SK-N-SH (cell line): ENCODE data around the gene GATAD2A. TPM values are rescaled to one million over a fixed set of nuclear protein-coding genes. Genes with fewer than 3 reads are reported as not detected.

Experiments
- CTCF ChIA-PET: fragments of 300-600, 350-600 bp; formaldehyde crosslinking; extraction: SDS; loops from one replicate; lab custom pipeline; 2021; lab: Yijun Ruan, JAX
- POLR2A ChIA-PET: fragments of 350-600 bp; sonication (Branson Sonifier 250); formaldehyde crosslinking; extraction: SDS; loops from one replicate; lab custom pipeline; 2020; ENCODE audit warnings: antibody characterized with exemption, inconsistent platforms; lab: Yijun Ruan, JAX
- DNase-seq: peaks from one replicate; pipeline ENCODE4 v3.0.0; 2012
- H2AFZ ChIP-seq: fragments of 200-600 bp; sonication (generic); 2 replicates; pipeline ENCODE4 v1.8.1; 2016; ENCODE audit warnings: antibody characterized with exemption, mild to moderate bottlenecking, low read depth
- H3F3A ChIP-seq: fragments of 200-600 bp; sonication (generic); replicated peaks from 2 replicates; pipeline ENCODE3; 2016; ENCODE audit warnings: antibody characterized with exemption, mild to moderate bottlenecking; ENCODE audit not compliant: insufficient read depth
- H3K27ac ChIP-seq, 2 experiments: fragments of 200-500 bp in 1 of 2; fragments of 200-600 bp in 1 of 2; sonication (Bioruptor generic) in 1 of 2; sonication (generic), shearing (Covaris generic) in 1 of 2; 2 replicates each; pipeline versions ENCODE4 v1.5.1 to v1.6.1; 2014 to 2016; ENCODE audit warnings: low read depth in 2 of 2, inconsistent platforms in 1 of 2, low read length in 1 of 2, mild to moderate bottlenecking in 1 of 2, mixed read lengths in 1 of 2
- H3K27me3 ChIP-seq: fragments of 200-600 bp; sonication (generic), shearing (Covaris generic); 2 replicates; pipeline ENCODE4 v1.6.1; 2016; ENCODE audit warnings: mixed run types; ENCODE audit not compliant: insufficient read depth
- H3K36me3 ChIP-seq, 2 experiments: fragments of 200-500 bp in 1 of 2; fragments of 200-600 bp in 1 of 2; sonication (Bioruptor generic) in 1 of 2; sonication (generic) in 1 of 2; replicated peaks in 1 of 2; 2 replicates each; pipeline versions ENCODE3 to v1.5.1; 2014 to 2016; ENCODE audit warnings: low read length in 1 of 2, mild to moderate bottlenecking in 1 of 2; ENCODE audit not compliant: insufficient read depth in 2 of 2, control insufficient read depth in 1 of 2
- H3K4me1 ChIP-seq, 2 experiments: fragments of 200-500 bp in 1 of 2; fragments of 200-600 bp in 1 of 2; sonication (Bioruptor generic) in 1 of 2; sonication (generic), shearing (Covaris generic) in 1 of 2; 2 replicates each; pipeline versions ENCODE4 v1.5.1 to v1.6.1; 2014 to 2016; ENCODE audit warnings: low read depth in 1 of 2, low read length in 1 of 2, mixed run types in 1 of 2; ENCODE audit not compliant: insufficient read depth in 2 of 2, control insufficient read depth in 1 of 2
- H3K4me2 ChIP-seq: fragments of 200-600 bp; sonication (generic), shearing (Covaris generic); 2 replicates; pipeline ENCODE4 v1.6.1; 2017; ENCODE audit warnings: mixed run types
- H3K4me3 ChIP-seq, 2 experiments: fragments of 200-500 bp in 1 of 2; fragments of 200-600 bp in 1 of 2; sonication (Bioruptor generic) in 1 of 2; sonication (generic), shearing (Covaris generic) in 1 of 2; 2 replicates each; pipeline versions ENCODE4 v1.5.1 to v1.8.1; 2014 to 2016; ENCODE audit warnings: low read depth in 2 of 2, inconsistent platforms in 1 of 2, low read length in 1 of 2, mild to moderate bottlenecking in 1 of 2, mixed read lengths in 1 of 2, moderate library complexity in 1 of 2
- H3K79me2 ChIP-seq: fragments of 200-600 bp; sonication (generic); 2 replicates; pipeline ENCODE4 v1.8.1; 2017; ENCODE audit warnings: mild to moderate bottlenecking; ENCODE audit not compliant: insufficient read depth
- H3K9ac ChIP-seq: fragments of 200-600 bp; sonication (generic); 2 replicates; pipeline ENCODE4 v1.6.1; 2017; ENCODE audit warnings: mixed run types
- H3K9me2 ChIP-seq: fragments of 200-600 bp; sonication (generic); 2 replicates; pipeline ENCODE4 v1.6.1; 2017; ENCODE audit warnings: mixed run types
- H3K9me3 ChIP-seq: fragments of 200-600 bp; sonication (generic); 2 replicates; pipeline ENCODE4 v1.6.1; 2017; ENCODE audit warnings: mixed run types, mild to moderate bottlenecking, moderate library complexity
- H4K20me1 ChIP-seq: fragments of 200-600 bp; sonication (generic); 2 replicates; pipeline ENCODE4 v1.6.1; 2017; ENCODE audit warnings: mild to moderate bottlenecking, mixed run types; ENCODE audit not compliant: insufficient read depth
- CHD2 ChIP-seq: fragments of 150-350 bp; IDR thresholded peaks from 2 replicates; pipeline ENCODE4 v1.6.1; 2018; ENCODE audit warnings: low read length; ENCODE audit not compliant: partially characterized antibody
- ELF1 ChIP-seq: IDR thresholded peaks from 2 replicates; pipeline ENCODE4 v1.4.0; 2012
- EP300 ChIP-seq, 2 experiments: IDR thresholded peaks; 2 replicates each; pipeline versions ENCODE4 v1.4.0 to v1.6.1; 2012; ENCODE audit warnings: borderline replicate concordance in 1 of 2, low read depth in 1 of 2, low read length in 1 of 2
- EZH2phosphoT487 ChIP-seq: fragments of 200-600 bp; sonication (generic); IDR thresholded peaks from 2 replicates; pipeline ENCODE4 v1.6.1; 2017; ENCODE audit warnings: low read depth, mixed run types, mild to moderate bottlenecking, antibody characterized with exemption, moderate library complexity, borderline replicate concordance
- FOSL2 ChIP-seq: IDR thresholded peaks from 2 replicates; pipeline ENCODE4 v1.4.0; 2012; ENCODE audit warnings: low read depth, mild to moderate bottlenecking, moderate library complexity, borderline replicate concordance
- IRF3 ChIP-seq: fragments of 150-350 bp; IDR thresholded peaks from 2 replicates; pipeline ENCODE4 v1.6.1; 2016; ENCODE audit warnings: mild to moderate bottlenecking, low read depth, low read length
- MAX ChIP-seq: IDR thresholded peaks from 2 replicates; pipeline ENCODE4 v1.4.0; 2012; ENCODE audit warnings: low read depth
- MXI1 ChIP-seq: IDR thresholded peaks from 2 replicates; pipeline ENCODE4 v1.6.1; 2012; ENCODE audit warnings: mild to moderate bottlenecking, low read depth, low read length, improper control_type of control experiment
- NFIC ChIP-seq: IDR thresholded peaks from 2 replicates; pipeline ENCODE4 v1.4.0; 2012; ENCODE audit warnings: borderline replicate concordance
- POLR2AphosphoS5 ChIP-seq: IDR thresholded peaks from 2 replicates; pipeline ENCODE4 v1.6.1; 2012; ENCODE audit warnings: low read depth, low read length
- RAD21 ChIP-seq: IDR thresholded peaks from 2 replicates; pipeline ENCODE4 v1.6.1; 2012; ENCODE audit warnings: mild to moderate bottlenecking, low read length
- RCOR1 ChIP-seq: fragments of 150-350 bp; IDR thresholded peaks from 2 replicates; pipeline ENCODE4 v1.6.1; 2017; ENCODE audit warnings: antibody characterized with exemption, low read length
- REST ChIP-seq: IDR thresholded peaks from 2 replicates; pipeline ENCODE4 v1.6.1; 2012; ENCODE audit warnings: mild to moderate bottlenecking, low read depth, low read length, moderate library complexity
- RXRA ChIP-seq: IDR thresholded peaks from 2 replicates; pipeline ENCODE4 v1.4.0; 2012; ENCODE audit warnings: low read depth, mild to moderate bottlenecking, borderline replicate concordance
- SMC3 ChIP-seq: IDR thresholded peaks from 2 replicates; pipeline ENCODE4 v1.6.1; 2012; ENCODE audit warnings: low read depth, low read length, improper control_type of control experiment
- TAF1 ChIP-seq: IDR thresholded peaks from 2 replicates; pipeline ENCODE4 v1.6.1; 2012; ENCODE audit warnings: low read depth, mild to moderate bottlenecking, low read length, moderate library complexity, borderline replicate concordance
- TEAD4 ChIP-seq: IDR thresholded peaks from 2 replicates; pipeline ENCODE4 v1.4.0; 2012; ENCODE audit warnings: mild to moderate bottlenecking, borderline replicate concordance; ENCODE audit not compliant: insufficient read depth
- USF1 ChIP-seq: IDR thresholded peaks from 2 replicates; pipeline ENCODE4 v1.4.0; 2012; ENCODE audit warnings: low read depth, borderline replicate concordance
- WGBS: methylation state at CpG from one replicate; pipeline ENCODE4 v1.1.6; 2017; ENCODE audit warnings: low lambda C conversion rate; 5-methylcytosine and 5-hydroxymethylcytosine counted together
- polyA plus RNA-seq, 3 experiments: library from polyadenylated mRNA; depleted of rRNA; stranded (reverse); fragments of >200 nt; gene quantifications; 2 replicates each; pipeline ENCODE4 v1.2.3, GENCODE V29; 2012
- TF ChIP-seq, protein P1 (sequence below): IDR thresholded peaks from 2 replicates; pipeline ENCODE4; 2012
- TF ChIP-seq, protein P2 (sequence below): fragments of 150-350 bp; IDR thresholded peaks from 2 replicates; pipeline ENCODE4 v1.6.1; 2017; ENCODE audit warnings: antibody characterized with exemption, low read length, low read depth, borderline replicate concordance

The GATAD2A gene
- polyA plus RNA-seq, 1 of the 3 experiments (the other 2 are of a cell fraction): 36.6 TPM

DNA sequence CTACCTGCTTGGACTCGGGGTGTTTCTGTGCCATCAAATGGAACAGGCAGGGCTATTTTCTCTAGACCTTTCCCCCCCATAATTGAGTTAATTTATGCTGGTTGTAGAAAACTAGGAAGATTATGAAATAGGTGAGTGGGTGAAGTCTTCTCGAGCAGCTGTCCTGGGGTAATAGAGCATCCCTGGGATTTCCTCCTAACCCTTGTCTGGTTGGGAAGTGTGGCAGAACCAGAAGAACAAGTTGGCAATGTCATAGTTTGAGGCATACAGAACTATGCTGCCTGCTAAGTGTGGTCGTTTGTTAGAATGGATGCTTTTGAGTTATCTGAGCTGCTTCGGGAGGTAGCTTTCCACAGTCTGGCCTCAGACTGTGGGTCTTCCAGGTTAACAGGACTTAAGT is 3.7 kb downstream of the GATAD2A start:
- Histone ChIP-seq H3F3A (peaks cover 9% of the 10 kb centered on the region), H3K9me2 (no peaks in the 10 kb centered on the region), H3K36me3 (no peaks in the 10 kb centered on the region), H3K4me3 (no peak overlapping the region), H3K4me2 (no peak overlapping the region), H3K9ac (no peak overlapping the region), H2AFZ (no peak overlapping the region), H3K27ac (no peak overlapping the region), H3K9me3 (no peaks in the 10 kb centered on the region), H3K79me2 (peaks cover 79% of the 10 kb centered on the region), H3K27me3 (no peaks in the 10 kb centered on the region), H4K20me1 (peaks cover 76% of the 10 kb centered on the region), H3K4me1 (peaks cover 11 to 27% of the 10 kb centered on the region in 2 experiments; a peak in 3 of 4 replicates)
- no peak for TF ChIP-seq TEAD4
- TF ChIP-seq, protein P1, sequence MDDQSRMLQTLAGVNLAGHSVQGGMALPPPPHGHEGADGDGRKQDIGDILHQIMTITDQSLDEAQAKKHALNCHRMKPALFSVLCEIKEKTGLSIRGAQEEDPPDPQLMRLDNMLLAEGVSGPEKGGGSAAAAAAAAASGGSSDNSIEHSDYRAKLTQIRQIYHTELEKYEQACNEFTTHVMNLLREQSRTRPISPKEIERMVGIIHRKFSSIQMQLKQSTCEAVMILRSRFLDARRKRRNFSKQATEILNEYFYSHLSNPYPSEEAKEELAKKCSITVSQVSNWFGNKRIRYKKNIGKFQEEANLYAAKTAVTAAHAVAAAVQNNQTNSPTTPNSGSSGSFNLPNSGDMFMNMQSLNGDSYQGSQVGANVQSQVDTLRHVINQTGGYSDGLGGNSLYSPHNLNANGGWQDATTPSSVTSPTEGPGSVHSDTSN: no peak
- no peak for TF ChIP-seq SMC3
- TF ChIP-seq MXI1: no peak
- TF ChIP-seq MAX: no peak
- TF ChIP-seq TAF1: no peak
- TF ChIP-seq IRF3: no peak
- no peak for TF ChIP-seq RCOR1
- ChIA-PET POLR2A (no interaction called here), CTCF (interaction anchor here (1.0 kb wide), 1 partner anchor 81 kb away, joined by 3 read pairs; no protein-coding TSS in a partner anchor)
- no peak for DNase-seq
- WGBS: 88% methylated on average over 4 of the region's 4 CpGs

- peaks cover 83% of the 10 kb centered on the region for H3K79me2 ChIP-seq
- peaks cover 80% of the 10 kb centered on the region for H4K20me1 ChIP-seq
- H3K4me1 ChIP-seq: peaks cover 11 to 27% of the 10 kb centered on the region in 2 experiments; a peak in 3 of 4 replicates
- H3K36me3 ChIP-seq: no peaks in the 10 kb centered on the region
- H3K27me3 ChIP-seq: no peaks in the 10 kb centered on the region
- no peak overlapping the region for H3K4me3 ChIP-seq
- no peak overlapping the region for H2AFZ ChIP-seq
- no peaks in the 10 kb centered on the region for H3K9me3 ChIP-seq
- no peak overlapping the region for H3K4me2 ChIP-seq
- H3K27ac ChIP-seq: no peak overlapping the region
- no peak overlapping the region for H3K9ac ChIP-seq
- DNase-seq: no peak
- no peaks in the 10 kb centered on the region for H3K9me2 ChIP-seq
- ChIA-PET POLR2A (no interaction called here), CTCF (interaction anchor here (1.0 kb wide), 1 partner anchor 81 kb away, joined by 3 read pairs; no protein-coding TSS in a partner anchor)
- peaks cover 5% of the 10 kb centered on the region for H3F3A ChIP-seq
- 92% methylated on average over 8 of the region's 8 CpGs for WGBS
- TF ChIP-seq SMC3 (no peak), REST (no peak), CHD2 (no peak), RAD21 (no peak), RCOR1 (no peak), ELF1 (no peak), FOSL2 (no peak), EZH2phosphoT487 (no peak), RXRA (no peak), USF1 (no peak), POLR2AphosphoS5 (no peak), NFIC (no peak), EP300 (IDR thresholded peaks at IDR 0.05; ENCODE audit: borderline replicate concordance in 1 of 2, low read depth in 1 of 2, low read length in 1 of 2) (no peak)
- TF ChIP-seq, protein P2, sequence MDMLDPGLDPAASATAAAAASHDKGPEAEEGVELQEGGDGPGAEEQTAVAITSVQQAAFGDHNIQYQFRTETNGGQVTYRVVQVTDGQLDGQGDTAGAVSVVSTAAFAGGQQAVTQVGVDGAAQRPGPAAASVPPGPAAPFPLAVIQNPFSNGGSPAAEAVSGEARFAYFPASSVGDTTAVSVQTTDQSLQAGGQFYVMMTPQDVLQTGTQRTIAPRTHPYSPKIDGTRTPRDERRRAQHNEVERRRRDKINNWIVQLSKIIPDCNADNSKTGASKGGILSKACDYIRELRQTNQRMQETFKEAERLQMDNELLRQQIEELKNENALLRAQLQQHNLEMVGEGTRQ: no peak
Measured at GRCh38 chr19:19409631-19410030, 4.2 kb downstream of the GATAD2A start.
